Measurements from ENCODE around the gene DDX31.
"Not testable (repeated sequence)": the region's sequence is repeated elsewhere in the genome, so short reads cannot be mapped to it uniquely, and the experiment has no call there.

The DDX31 gene

GRCh38 chr9:132578367-132578932, 91.3 kb downstream of the DDX31 start:
- no peak for DNase-seq (ENCODE audit: low read depth)

GRCh38 chr9:132577119-132577518, 92.7 kb downstream of the DDX31 start:
- DNase-seq (ENCODE audit: low read depth) = no peak

GRCh38 chr9:132575811-132576210, 94.0 kb downstream of the DDX31 start:
- no peak for DNase-seq (ENCODE audit: low read depth)

- DNase-seq (ENCODE audit: low read depth) = no peak
Observed at GRCh38 chr9:132575005-132575609, 94.7 kb downstream of the DDX31 start.

GRCh38 chr9:132572921-132573320, 96.9 kb downstream of the DDX31 start:
- DNase-seq (ENCODE audit: low read depth) = no peak

GRCh38 chr9:132571806-132572600, 97.8 kb downstream of the DDX31 start:
- no peak for DNase-seq (ENCODE audit: low read depth)

- not testable (repeated sequence) for DNase-seq (ENCODE audit: low read depth)
Observed at GRCh38 chr9:132568787-132569186, 101.0 kb downstream of the DDX31 start.

- no peak for DNase-seq (ENCODE audit: low read depth)
Observed at GRCh38 chr9:132564526-132564925, 105.3 kb downstream of the DDX31 start.

GRCh38 chr9:132562306-132562573, 107.5 kb downstream of the DDX31 start:
- DNase-seq (ENCODE audit: low read depth) = no peak

GRCh38 chr9:132560616-132561202, 109.1 kb downstream of the DDX31 start:
- DNase-seq (ENCODE audit: low read depth) = no peak

- DNase-seq (ENCODE audit: low read depth) = no peak
Observed at GRCh38 chr9:132559711-132560110, 110.1 kb downstream of the DDX31 start.

- no peak for DNase-seq (ENCODE audit: low read depth)
Observed at GRCh38 chr9:132557159-132557558, 112.6 kb downstream of the DDX31 start.

GRCh38 chr9:132556714-132557113, 113.1 kb downstream of the DDX31 start:
- DNase-seq (ENCODE audit: low read depth) = no peak

GRCh38 chr9:132556235-132556634, 113.5 kb downstream of the DDX31 start:
- no peak for DNase-seq (ENCODE audit: low read depth)

- DNase-seq (ENCODE audit: low read depth) = no peak
Observed at GRCh38 chr9:132555528-132555927, 114.3 kb downstream of the DDX31 start.

GRCh38 chr9:132554755-132555154, 115.0 kb downstream of the DDX31 start:
- DNase-seq (ENCODE audit: low read depth) = no peak

GRCh38 chr9:132552041-132552440, 117.7 kb downstream of the DDX31 start:
- DNase-seq (ENCODE audit: low read depth) = no peak

GRCh38 chr9:132551556-132551955, 118.2 kb downstream of the DDX31 start:
- no peak for DNase-seq (ENCODE audit: low read depth)

- DNase-seq (ENCODE audit: low read depth) = no peak
Observed at GRCh38 chr9:132548751-132549640, 120.8 kb downstream of the DDX31 start.

GRCh38 chr9:132547976-132548730, 121.6 kb downstream of the DDX31 start:
- DNase-seq (ENCODE audit: low read depth) = no peak

GRCh38 chr9:132547436-132547835, 122.3 kb downstream of the DDX31 start:
- DNase-seq (ENCODE audit: low read depth) = no peak

GRCh38 chr9:132547052-132547431, 122.7 kb downstream of the DDX31 start:
- DNase-seq (ENCODE audit: low read depth) = no peak
